HEK293T (cell line): ENCODE results near the gene PDZD7.

Source experiments
- CTCF ChIA-PET: fragments of 350-600 bp; formaldehyde crosslinking; extraction: SDS; loops from one replicate; lab custom pipeline; 2021; ENCODE audit warnings: antibody characterized with exemption, inconsistent platforms; lab: Yijun Ruan, JAX
- POLR2A ChIA-PET: fragments of 350-600 bp; formaldehyde crosslinking; extraction: SDS; loops from one replicate; lab custom pipeline; 2020; ENCODE audit warnings: antibody characterized with exemption, inconsistent platforms; lab: Yijun Ruan, JAX
- DNase-seq: peaks from one replicate; pipeline ENCODE4 v3.0.0; 2012; ENCODE audit warnings: mixed read lengths; ENCODE audit errors: extremely low spot score
- ARNT ChIP-seq: fragments of 450-650 bp; IDR thresholded peaks from 2 replicates; pipeline ENCODE4 v1.6.1; 2017; ENCODE audit warnings: mild to moderate bottlenecking
- BHLHE40 ChIP-seq: fragments of 450-650 bp; IDR thresholded peaks from 2 replicates; pipeline ENCODE4 v1.6.1; 2016; ENCODE audit warnings: mild to moderate bottlenecking, moderate library complexity, borderline replicate concordance
- CTBP1 ChIP-seq: fragments of 450-650 bp; IDR thresholded peaks from 2 replicates; pipeline ENCODE4 v1.6.1; 2016; ENCODE audit warnings: borderline replicate concordance
- FOXA1 ChIP-seq: fragments of 450-650 bp; IDR thresholded peaks from 2 replicates; pipeline ENCODE4 v1.6.1; 2016; ENCODE audit warnings: mild to moderate bottlenecking
- FOXK2 ChIP-seq: fragments of 450-650 bp; IDR thresholded peaks from 2 replicates; pipeline ENCODE4 v1.6.1; 2016; ENCODE audit warnings: mild to moderate bottlenecking
- FOXM1 ChIP-seq: fragments of 450-650 bp; IDR thresholded peaks from 2 replicates; pipeline ENCODE4 v1.6.1; 2017; ENCODE audit warnings: mild to moderate bottlenecking, borderline replicate concordance
- HDGF ChIP-seq: fragments of 450-650 bp; IDR thresholded peaks from 2 replicates; pipeline ENCODE4 v1.6.1; 2017; ENCODE audit warnings: antibody characterized with exemption, borderline replicate concordance
- L3MBTL2 ChIP-seq: fragments of 450-650 bp; conservative IDR thresholded peaks from 2 replicates; pipeline ENCODE4 v1.6.1; 2016; ENCODE audit warnings: mild to moderate bottlenecking
- LEF1 ChIP-seq: fragments of 450-650 bp; IDR thresholded peaks from 2 replicates; pipeline ENCODE4 v1.6.1; 2017; ENCODE audit warnings: mild to moderate bottlenecking, borderline replicate concordance
- SP1 ChIP-seq: fragments of 450-650 bp; IDR thresholded peaks from 2 replicates; pipeline ENCODE4 v1.6.1; 2017
- SUZ12 ChIP-seq: fragments of 450-650 bp; IDR thresholded peaks from 2 replicates; pipeline ENCODE4 v1.6.1; 2016; ENCODE audit warnings: mild to moderate bottlenecking
- TARDBP ChIP-seq: fragments of 450-650 bp; IDR thresholded peaks from 2 replicates; pipeline ENCODE4 v1.6.1; 2016
- ZNF384 ChIP-seq: fragments of 450-650 bp; IDR thresholded peaks from 2 replicates; pipeline ENCODE4 v1.6.1; 2016
- TF ChIP-seq, protein P1 (sequence below): fragments of 450-650 bp; IDR thresholded peaks from 2 replicates; pipeline ENCODE4 v1.6.1; 2016

Gene PDZD7

DNA sequence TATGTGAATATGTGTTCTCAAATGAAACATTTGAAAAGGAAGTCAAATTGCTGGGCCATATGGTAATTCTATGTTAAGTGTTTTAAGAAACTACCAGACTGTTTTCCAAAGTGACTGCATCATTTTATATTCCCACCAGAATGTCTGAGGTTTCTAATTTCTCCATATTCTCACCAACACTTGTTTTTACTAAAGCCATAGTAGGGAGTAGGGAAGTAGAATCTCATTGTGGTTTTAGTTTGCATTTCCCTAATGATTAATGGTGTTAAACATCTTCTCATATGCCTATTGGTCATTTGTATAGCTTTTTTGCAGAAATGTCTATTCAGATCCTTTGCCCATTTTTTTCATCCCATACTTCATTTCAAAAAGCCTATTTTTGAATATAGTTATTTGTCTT is 70.7 kb downstream of the PDZD7 start:
- ChIA-PET CTCF (no interaction called here), POLR2A (no interaction called here)
- no peak for DNase-seq
- TF ChIP-seq FOXM1: no peak
- TF ChIP-seq ZNF384: no peak
- TF ChIP-seq HDGF: no peak
- no peak for TF ChIP-seq TARDBP
- TF ChIP-seq L3MBTL2: no peak
- no peak for TF ChIP-seq CTBP1
- TF ChIP-seq SUZ12: no peak
- TF ChIP-seq LEF1: no peak
- TF ChIP-seq FOXK2: no peak
- no peak for TF ChIP-seq BHLHE40
- TF ChIP-seq SP1: no peak
- no peak for TF ChIP-seq FOXA1
- TF ChIP-seq, protein P1, sequence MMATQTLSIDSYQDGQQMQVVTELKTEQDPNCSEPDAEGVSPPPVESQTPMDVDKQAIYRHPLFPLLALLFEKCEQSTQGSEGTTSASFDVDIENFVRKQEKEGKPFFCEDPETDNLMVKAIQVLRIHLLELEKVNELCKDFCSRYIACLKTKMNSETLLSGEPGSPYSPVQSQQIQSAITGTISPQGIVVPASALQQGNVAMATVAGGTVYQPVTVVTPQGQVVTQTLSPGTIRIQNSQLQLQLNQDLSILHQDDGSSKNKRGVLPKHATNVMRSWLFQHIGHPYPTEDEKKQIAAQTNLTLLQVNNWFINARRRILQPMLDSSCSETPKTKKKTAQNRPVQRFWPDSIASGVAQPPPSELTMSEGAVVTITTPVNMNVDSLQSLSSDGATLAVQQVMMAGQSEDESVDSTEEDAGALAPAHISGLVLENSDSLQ: no peak
- no peak for TF ChIP-seq ARNT
